Measurements from ENCODE around the gene MAPKAPK2. TPM values are rescaled to one million over a fixed set of nuclear protein-coding genes. Genes with fewer than 3 reads are reported as not detected.

MAPKAPK2 gene
- polyA plus RNA-seq, 3 donors = 1.6 to 56.9 (median 2.2) TPM

DNA sequence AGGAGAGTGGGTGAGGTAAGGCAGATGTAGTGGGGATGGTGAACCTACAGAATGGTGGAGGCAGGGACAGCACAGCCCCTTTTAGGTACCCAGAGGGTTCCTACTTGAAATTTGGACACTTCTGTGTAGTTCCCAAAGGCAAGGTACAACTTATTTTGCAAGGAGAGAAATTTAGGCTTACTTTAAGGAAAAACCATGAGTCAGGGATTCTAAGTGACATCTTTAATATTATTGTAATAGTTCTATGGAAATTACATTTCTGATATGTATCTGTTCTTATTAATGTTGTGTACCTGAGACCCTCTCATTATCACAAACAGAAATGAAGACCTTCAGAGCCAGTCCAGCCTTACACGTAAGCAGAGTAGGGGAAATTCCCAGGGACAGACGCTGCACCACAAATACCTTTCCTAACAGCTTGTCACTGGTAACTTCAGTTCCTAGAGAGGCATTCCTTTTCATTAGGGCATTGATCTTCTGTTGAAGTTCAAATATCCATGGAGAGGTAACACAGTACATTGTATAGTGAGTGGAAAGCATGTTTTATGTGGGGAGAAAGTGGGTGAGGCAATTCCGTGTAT, 41.5 kb upstream of the MAPKAPK2 start:
- Histone ChIP-seq H3K79me2 (ENCODE audit: insufficient read depth, low read length) (no peaks in the 10 kb centered on the region), H3K9me3 (replicated peaks in 1 of 2; ENCODE audit: control insufficient read depth in 1 of 2, insufficient read depth in 1 of 2, low read length in 2 of 2) (no peaks in the 10 kb centered on the region), H3K4me2 (replicated peaks; ENCODE audit: extremely low read depth, low read length, poor library complexity, severe bottlenecking) (no peak overlapping the region), H3K9ac (ENCODE audit: insufficient read depth, low read length, poor library complexity, severe bottlenecking) (no peak overlapping the region), H3K27me3 (ENCODE audit: control insufficient read depth in 2 of 2, insufficient read depth in 2 of 2, low read length in 2 of 2) (no peaks in the 10 kb centered on the region), H3K27ac (ENCODE audit: low read depth in 1 of 2, low read length in 2 of 2) (no peak overlapping the region), H4K20me1 (ENCODE audit: insufficient read depth, low read length) (no peaks in the 10 kb centered on the region), H3K36me3 (replicated peaks in 1 of 2; ENCODE audit: control insufficient read depth in 1 of 2, insufficient read depth in 2 of 2, low read length in 2 of 2) (no peaks in the 10 kb centered on the region), H3K4me1 (ENCODE audit: control insufficient read depth in 1 of 2, insufficient read depth in 2 of 2, low read length in 2 of 2) (peaks cover 15 to 18% of the 10 kb centered on the region in 2 donors), H2AFZ (ENCODE audit: insufficient read depth, low read depth, low read length, poor library complexity, severe bottlenecking) (no peak overlapping the region), H3K4me3 (replicated peaks in 1 of 3; ENCODE audit: low read depth in 2 of 3, low read length in 3 of 3) (no peak overlapping the region)
- TF ChIP-seq, protein P1, sequence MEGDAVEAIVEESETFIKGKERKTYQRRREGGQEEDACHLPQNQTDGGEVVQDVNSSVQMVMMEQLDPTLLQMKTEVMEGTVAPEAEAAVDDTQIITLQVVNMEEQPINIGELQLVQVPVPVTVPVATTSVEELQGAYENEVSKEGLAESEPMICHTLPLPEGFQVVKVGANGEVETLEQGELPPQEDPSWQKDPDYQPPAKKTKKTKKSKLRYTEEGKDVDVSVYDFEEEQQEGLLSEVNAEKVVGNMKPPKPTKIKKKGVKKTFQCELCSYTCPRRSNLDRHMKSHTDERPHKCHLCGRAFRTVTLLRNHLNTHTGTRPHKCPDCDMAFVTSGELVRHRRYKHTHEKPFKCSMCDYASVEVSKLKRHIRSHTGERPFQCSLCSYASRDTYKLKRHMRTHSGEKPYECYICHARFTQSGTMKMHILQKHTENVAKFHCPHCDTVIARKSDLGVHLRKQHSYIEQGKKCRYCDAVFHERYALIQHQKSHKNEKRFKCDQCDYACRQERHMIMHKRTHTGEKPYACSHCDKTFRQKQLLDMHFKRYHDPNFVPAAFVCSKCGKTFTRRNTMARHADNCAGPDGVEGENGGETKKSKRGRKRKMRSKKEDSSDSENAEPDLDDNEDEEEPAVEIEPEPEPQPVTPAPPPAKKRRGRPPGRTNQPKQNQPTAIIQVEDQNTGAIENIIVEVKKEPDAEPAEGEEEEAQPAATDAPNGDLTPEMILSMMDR (IDR thresholded peaks at IDR 0.05) = no peak
- intact Hi-C loops (cut with micrococcal nuclease) = no loop called here
- Mint-ChIP-seq H3K36me3 (no peaks in the 10 kb centered on the region), H3K27me3 (ENCODE audit: low read depth in 3 of 3) (peaks cover 0 to 2% (median 0%) of the 10 kb centered on the region in 3 donors), H3K4me3 (no peak overlapping the region), H3K27ac (peak overlapping the region in 1 of 7 donors; percentile 38), H3K4me1 (peaks cover 13% of the 10 kb centered on the region), H3K9me3 (no peaks in the 10 kb centered on the region)
- DNase-seq = no peak
- WGBS (ENCODE audit: insufficient coverage) = 80% methylated on average over 1 of the region's 3 CpGs

DNA sequence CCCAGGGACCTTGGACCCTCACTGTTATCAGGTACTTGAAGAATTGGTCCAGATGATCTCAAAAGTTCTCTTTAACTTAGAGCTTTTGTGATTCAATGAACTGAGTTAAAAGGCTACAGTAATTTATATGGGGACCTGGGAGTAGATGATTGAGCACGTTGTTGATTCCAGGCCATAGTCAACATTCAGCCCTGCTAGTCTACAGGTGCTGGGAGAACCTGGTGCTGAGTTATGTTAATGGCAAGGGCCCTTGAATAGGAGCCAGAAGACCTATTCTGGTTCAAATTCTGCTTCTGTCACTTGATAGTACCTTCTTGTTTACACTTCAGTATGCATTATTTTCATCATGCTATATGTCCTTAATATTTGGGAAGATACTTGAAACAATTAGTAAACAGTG, 38.2 kb upstream of the MAPKAPK2 start:
- Mint-ChIP-seq H3K27ac (no peak overlapping the region), H3K36me3 (no peaks in the 10 kb centered on the region), H3K27me3 (ENCODE audit: low read depth in 3 of 3) (peaks cover 0 to 3% (median 0%) of the 10 kb centered on the region in 3 donors), H3K9me3 (no peaks in the 10 kb centered on the region), H3K4me3 (no peak overlapping the region), H3K4me1 (peaks cover 13% of the 10 kb centered on the region)
- no peak overlapping the region for H3K4me3 ChIP-seq (replicated peaks in 1 of 3; ENCODE audit: low read depth in 2 of 3, low read length in 3 of 3)
- no peak overlapping the region for H2AFZ ChIP-seq (ENCODE audit: insufficient read depth, low read depth, low read length, poor library complexity, severe bottlenecking)
- DNase-seq = no peak
- no peak overlapping the region for H3K4me2 ChIP-seq (replicated peaks; ENCODE audit: extremely low read depth, low read length, poor library complexity, severe bottlenecking)
- TF ChIP-seq, protein P1 (IDR thresholded peaks at IDR 0.05) = no peak
- peaks cover 15 to 18% of the 10 kb centered on the region in 2 donors for H3K4me1 ChIP-seq (ENCODE audit: control insufficient read depth in 1 of 2, insufficient read depth in 2 of 2, low read length in 2 of 2)
- intact Hi-C loops (cut with micrococcal nuclease) = no loop called here
- no peak overlapping the region for H3K27ac ChIP-seq (ENCODE audit: low read depth in 1 of 2, low read length in 2 of 2)
- no peaks in the 10 kb centered on the region for H3K9me3 ChIP-seq (replicated peaks in 1 of 2; ENCODE audit: control insufficient read depth in 1 of 2, insufficient read depth in 1 of 2, low read length in 2 of 2)
- 100% methylated on average over 1 of the region's 1 CpG for WGBS (ENCODE audit: insufficient coverage)
- no peak overlapping the region for H3K9ac ChIP-seq (ENCODE audit: insufficient read depth, low read length, poor library complexity, severe bottlenecking)
- no peaks in the 10 kb centered on the region for H4K20me1 ChIP-seq (ENCODE audit: insufficient read depth, low read length)
- H3K79me2 ChIP-seq (ENCODE audit: insufficient read depth, low read length) = no peaks in the 10 kb centered on the region
- H3K36me3 ChIP-seq (replicated peaks in 1 of 2; ENCODE audit: control insufficient read depth in 1 of 2, insufficient read depth in 2 of 2, low read length in 2 of 2) = no peaks in the 10 kb centered on the region
- no peaks in the 10 kb centered on the region for H3K27me3 ChIP-seq (ENCODE audit: control insufficient read depth in 2 of 2, insufficient read depth in 2 of 2, low read length in 2 of 2)

Data from CD14-positive monocyte (primary cell).